Uterus (tissue), 4 donors: ENCODE data around the gene SH3TC1. TPM values are rescaled to one million over a fixed set of nuclear protein-coding genes. Genes with fewer than 3 reads are reported as not detected.

Experiments
- DNase-seq, 2 donors: peaks; one replicate each; pipeline ENCODE4 v3.0.0-alpha.2; 2019 to 2020
- H3K27ac ChIP-seq, 2 donors: fragments of 200-600 bp; sonication (generic); 1 replicate in 1 of 2; 2 replicates in 1 of 2; pipeline ENCODE4 v1.5.1; 2016 to 2018
- H3K27me3 ChIP-seq, 2 donors: fragments of 200-600 bp; sonication (generic); one replicate each; pipeline ENCODE4 v1.5.1; 2018 to 2019; ENCODE audit warnings: control low read depth in 1 of 2
- H3K36me3 ChIP-seq, 2 donors: fragments of 200-600 bp; sonication (generic); one replicate each; pipeline ENCODE4 v1.5.1; 2019; ENCODE audit warnings: control low read depth in 1 of 2
- H3K4me1 ChIP-seq, 2 donors: fragments of 200-600 bp; sonication (generic); one replicate each; pipeline ENCODE4 v1.5.1; 2018 to 2019; ENCODE audit warnings: control low read depth in 1 of 2
- H3K4me3 ChIP-seq, 2 donors: fragments of 200-600 bp; sonication (generic); 1 replicate in 1 of 2; 2 replicates in 1 of 2; pipeline ENCODE4 v1.5.1; 2018 to 2019; ENCODE audit warnings: mild to moderate bottlenecking in 1 of 2
- H3K9me3 ChIP-seq, 2 donors: fragments of 200-600 bp; sonication (generic); one replicate each; pipeline ENCODE4 v1.5.1; 2019; ENCODE audit warnings: control low read depth in 1 of 2
- CTCF ChIP-seq, 4 experiments: fragments of 200-600 bp in 2 of 4; fragments of 450-650 bp in 2 of 4; sonication (generic) in 2 of 4; IDR thresholded peaks; one replicate each; pipeline ENCODE4 v1.5.1; 2016 to 2019; ENCODE audit warnings: antibody characterized with exemption in 4 of 4, mild to moderate bottlenecking in 2 of 4, moderate library complexity in 1 of 4
- POLR2A ChIP-seq, 2 donors: fragments of 450-650 bp; IDR thresholded peaks; one replicate each; pipeline ENCODE4 v1.6.1; 2016; ENCODE audit warnings: antibody characterized with exemption in 2 of 2, mild to moderate bottlenecking in 1 of 2, moderate library complexity in 1 of 2
- intact Hi-C: fragments of 100-400 bp; cut with DNase I; formaldehyde crosslinking; loops from one replicate; pipeline ENCODE4 v1.15.1; 2023; ENCODE audit warnings: low total_unique reads
- total RNA-seq, 4 donors: library from RNA; depleted of rRNA in 3 of 4; stranded (reverse); fragments of >200 nt in 3 of 4; gene quantifications; one replicate each; pipeline versions ENCODE4 v1.1.0 to v1.2.4, GENCODE V29; 2014 to 2023
- donor health status: DM: yes; HTN: yes; CAD: no.

SH3TC1 gene
- total RNA-seq, 4 donors from 2014 or later = 5.1 to 16.4 (median 11.3) TPM

GRCh38 chr4:8171266-8171665 is 27.8 kb upstream of the SH3TC1 start:
- intact Hi-C loops = no loop called here
- no peaks in the 10 kb centered on the region for H3K9me3 ChIP-seq
- H3K4me1 ChIP-seq = no peaks in the 10 kb centered on the region
- no peaks in the 10 kb centered on the region for H3K36me3 ChIP-seq
- TF ChIP-seq POLR2A (IDR thresholded peaks at IDR 0.05) (no peak), CTCF (IDR thresholded peaks at IDR 0.05) (no peak)
- no peak for DNase-seq
- no peaks in the 10 kb centered on the region for H3K27me3 ChIP-seq
- H3K4me3 ChIP-seq = no peak overlapping the region
- H3K27ac ChIP-seq = no peak overlapping the region

GRCh38 chr4:8171984-8172924 is 26.8 kb upstream of the SH3TC1 start:
- H3K27me3 ChIP-seq = no peaks in the 10 kb centered on the region
- H3K27ac ChIP-seq = no peak overlapping the region
- no peak for DNase-seq
- H3K4me3 ChIP-seq = no peak overlapping the region
- intact Hi-C loops = no loop called here
- H3K9me3 ChIP-seq = no peaks in the 10 kb centered on the region
- TF ChIP-seq POLR2A (IDR thresholded peaks at IDR 0.05) (no peak), CTCF (IDR thresholded peaks at IDR 0.05) (no peak)
- no peaks in the 10 kb centered on the region for H3K4me1 ChIP-seq
- H3K36me3 ChIP-seq = no peaks in the 10 kb centered on the region

GRCh38 chr4:8173492-8174242 is 25.4 kb upstream of the SH3TC1 start:
- TF ChIP-seq POLR2A (IDR thresholded peaks at IDR 0.05) = no peak
- no peak for DNase-seq
- no peaks in the 10 kb centered on the region for H3K4me1 ChIP-seq
- no peak overlapping the region for H3K4me3 ChIP-seq
- no peak overlapping the region for H3K27ac ChIP-seq
- intact Hi-C loops = no loop called here
- H3K27me3 ChIP-seq = no peaks in the 10 kb centered on the region
- H3K36me3 ChIP-seq = no peaks in the 10 kb centered on the region
- H3K9me3 ChIP-seq = no peaks in the 10 kb centered on the region

GRCh38 chr4:8174970-8175369 is 24.1 kb upstream of the SH3TC1 start:
- Histone ChIP-seq H3K27me3 (no peaks in the 10 kb centered on the region), H3K4me1 (no peaks in the 10 kb centered on the region), H3K27ac (no peak overlapping the region), H3K36me3 (no peaks in the 10 kb centered on the region), H3K9me3 (no peaks in the 10 kb centered on the region), H3K4me3 (no peak overlapping the region)
- intact Hi-C loops = no loop called here
- DNase-seq = no peak
- TF ChIP-seq CTCF (IDR thresholded peaks at IDR 0.05) = no peak
- no peak for TF ChIP-seq POLR2A (IDR thresholded peaks at IDR 0.05)

GRCh38 chr4:8175686-8176085 is 23.4 kb upstream of the SH3TC1 start:
- intact Hi-C loops = no loop called here
- Histone ChIP-seq H3K36me3 (no peaks in the 10 kb centered on the region), H3K4me1 (no peaks in the 10 kb centered on the region), H3K9me3 (no peaks in the 10 kb centered on the region), H3K4me3 (no peak overlapping the region), H3K27me3 (no peaks in the 10 kb centered on the region), H3K27ac (no peak overlapping the region)
- DNase-seq = no peak
- TF ChIP-seq POLR2A (IDR thresholded peaks at IDR 0.05) (no peak), CTCF (IDR thresholded peaks at IDR 0.05) (no peak)
